Panc1 (cell line): ENCODE results near the gene ARL15. TPM values are rescaled to one million over a fixed set of nuclear protein-coding genes. Genes with fewer than 3 reads are reported as not detected.

Source experiments
- ATAC-seq: fragments of 200-7000 bp; cut with Tn5 transposase; 2 replicates; pipeline ENCODE4 v1.9.1; 2020; ENCODE audit warnings: mild to moderate bottlenecking, moderate library complexity
- BruUV-seq: library from RNA; stranded (reverse); fragments of 400-500 nt; replicated peaks from 2 replicates; lab custom pipeline; 2021; lab: Mats Ljungman, UMichigan
- CTCF ChIA-PET: fragments of 300-600 bp; sonication (Branson Sonifier 250); formaldehyde crosslinking; loops from one replicate; lab custom pipeline; 2022; ENCODE audit warnings: antibody characterized with exemption; lab: Charles Lee
- POLR2A ChIA-PET: fragments of 300-600 bp; sonication (Branson Sonifier 250); formaldehyde crosslinking; loops from one replicate; lab custom pipeline; 2022; ENCODE audit warnings: antibody characterized with exemption; lab: Charles Lee
- DNase-seq: peaks from one replicate; pipeline ENCODE4 v3.0.0-alpha.2; 2010; ENCODE audit warnings: low read depth, low spot score
- H3K27ac ChIP-seq: 2 replicates; pipeline ENCODE4 v1.5.1; 2011; ENCODE audit warnings: mild to moderate bottlenecking, low read length, inconsistent platforms
- H3K27me3 ChIP-seq: fragments of 200-500 bp; sonication (Bioruptor generic); 2 replicates; pipeline ENCODE4 v1.6.0; 2014; ENCODE audit warnings: low read length, inconsistent platforms; ENCODE audit not compliant: control insufficient read depth, insufficient read depth
- H3K36me3 ChIP-seq: fragments of 200-500 bp; sonication (Bioruptor generic); 2 replicates; pipeline ENCODE4 v1.5.1; 2014; ENCODE audit warnings: inconsistent platforms, mild to moderate bottlenecking, low read length, moderate library complexity; ENCODE audit not compliant: control insufficient read depth, insufficient read depth
- H3K4me1 ChIP-seq: 2 replicates; pipeline ENCODE4 v1.5.1; 2011; ENCODE audit warnings: inconsistent platforms, mild to moderate bottlenecking, low read length, moderate library complexity; ENCODE audit not compliant: control insufficient read depth, insufficient read depth
- H3K4me3 ChIP-seq, 2 experiments: 2 replicates each; pipeline ENCODE4 v1.5.1; 2011 to 2012; ENCODE audit warnings: low read depth in 2 of 2, low read length in 2 of 2, mild to moderate bottlenecking in 2 of 2, inconsistent platforms in 1 of 2, moderate library complexity in 1 of 2
- H3K9me3 ChIP-seq: fragments of 200-500 bp; sonication (Bioruptor generic); 2 replicates; pipeline ENCODE4 v1.5.1; 2014; ENCODE audit warnings: low read depth, mild to moderate bottlenecking, inconsistent platforms, low read length, moderate library complexity; ENCODE audit not compliant: control insufficient read depth, insufficient read depth
- POLR2AphosphoS5 ChIP-seq: IDR thresholded peaks from 2 replicates; pipeline ENCODE4 v1.6.1; 2012; ENCODE audit warnings: mild to moderate bottlenecking, low read depth, low read length, moderate library complexity
- REST ChIP-seq, 2 experiments: IDR thresholded peaks; 2 replicates each; pipeline ENCODE4 v1.6.1; 2011 to 2012; ENCODE audit warnings: low read depth in 2 of 2, control low read depth in 1 of 2, low read length in 1 of 2, mild to moderate bottlenecking in 1 of 2, moderate library complexity in 1 of 2; ENCODE audit not compliant: insufficient read depth in 1 of 2
- SIN3A ChIP-seq: IDR thresholded peaks from 2 replicates; pipeline ENCODE4 v1.6.1; 2012; ENCODE audit warnings: low read depth, mild to moderate bottlenecking, low read length, moderate library complexity, borderline replicate concordance; ENCODE audit not compliant: insufficient read depth
- TCF7L2 ChIP-seq: IDR thresholded peaks from 2 replicates; pipeline ENCODE4 v1.6.1; 2011; ENCODE audit warnings: mild to moderate bottlenecking, low read depth, low read length, inconsistent platforms
- in situ Hi-C: cut with HindIII; loops from 2 replicates; pipeline ENCODE4 v1.10.0; 2016; ENCODE audit warnings: low sequenced_read_pairs, low pct_unique_long_range_greater_than_20kb
- intact Hi-C: fragments of 100-400 bp; cut with micrococcal nuclease; formaldehyde crosslinking; loops from one replicate; pipeline ENCODE4 v1.10.0; 2022; ENCODE audit not compliant: unreplicated experiment
- total RNA-seq: library from RNA; stranded (reverse); gene quantifications from one replicate; pipeline ENCODE4 v1.2.1, GENCODE V29; 2021; ENCODE audit not compliant: unreplicated experiment
- TF ChIP-seq, protein P1 (sequence below): fragments of 450-650 bp; IDR thresholded peaks from 2 replicates; pipeline ENCODE4 v1.5.1; 2017; ENCODE audit warnings: mild to moderate bottlenecking

The ARL15 gene
- total RNA-seq, 1 experiment from 2014 or later, result 16.5 TPM

DNA sequence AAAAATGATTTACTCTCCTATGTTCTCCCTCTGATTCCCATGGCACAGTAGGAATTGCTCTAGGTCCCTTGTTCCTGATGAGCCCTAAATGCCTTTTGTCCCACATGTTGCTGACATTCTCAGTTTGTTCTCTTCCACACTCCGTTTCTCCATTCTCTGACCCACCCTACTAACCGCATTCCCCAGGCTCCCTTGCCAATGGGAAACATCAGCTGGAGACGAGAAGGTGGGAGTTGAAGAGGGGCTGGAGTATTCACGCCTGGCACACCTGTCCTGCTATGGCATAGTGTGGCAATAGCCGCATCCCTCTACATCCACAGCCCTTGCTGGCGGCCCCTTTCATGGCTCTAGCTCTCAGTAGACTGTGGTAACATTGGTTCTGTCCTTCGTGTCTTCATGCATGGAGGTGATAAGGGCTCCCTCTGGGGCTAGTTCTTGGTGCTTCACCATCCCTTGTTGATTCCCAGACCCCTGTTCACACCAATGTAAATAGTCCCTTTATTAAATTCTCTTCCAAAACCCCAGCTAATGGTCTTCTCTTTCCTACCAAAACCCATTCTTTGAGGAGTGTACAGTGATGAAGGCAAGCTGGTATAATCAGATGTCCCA, 16.4 kb upstream of the ARL15 start:
- POLR2A ChIA-PET, result no interaction called here
- no peak for DNase-seq
- TF ChIP-seq SIN3A (no peak), TCF7L2 (no peak), POLR2AphosphoS5 (no peak), REST (IDR thresholded peaks at IDR 0.05; ENCODE audit: insufficient read depth in 1 of 2, low read depth in 2 of 2, low read length in 1 of 2) (no peak)
- TF ChIP-seq, protein P1, sequence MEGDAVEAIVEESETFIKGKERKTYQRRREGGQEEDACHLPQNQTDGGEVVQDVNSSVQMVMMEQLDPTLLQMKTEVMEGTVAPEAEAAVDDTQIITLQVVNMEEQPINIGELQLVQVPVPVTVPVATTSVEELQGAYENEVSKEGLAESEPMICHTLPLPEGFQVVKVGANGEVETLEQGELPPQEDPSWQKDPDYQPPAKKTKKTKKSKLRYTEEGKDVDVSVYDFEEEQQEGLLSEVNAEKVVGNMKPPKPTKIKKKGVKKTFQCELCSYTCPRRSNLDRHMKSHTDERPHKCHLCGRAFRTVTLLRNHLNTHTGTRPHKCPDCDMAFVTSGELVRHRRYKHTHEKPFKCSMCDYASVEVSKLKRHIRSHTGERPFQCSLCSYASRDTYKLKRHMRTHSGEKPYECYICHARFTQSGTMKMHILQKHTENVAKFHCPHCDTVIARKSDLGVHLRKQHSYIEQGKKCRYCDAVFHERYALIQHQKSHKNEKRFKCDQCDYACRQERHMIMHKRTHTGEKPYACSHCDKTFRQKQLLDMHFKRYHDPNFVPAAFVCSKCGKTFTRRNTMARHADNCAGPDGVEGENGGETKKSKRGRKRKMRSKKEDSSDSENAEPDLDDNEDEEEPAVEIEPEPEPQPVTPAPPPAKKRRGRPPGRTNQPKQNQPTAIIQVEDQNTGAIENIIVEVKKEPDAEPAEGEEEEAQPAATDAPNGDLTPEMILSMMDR, result no peak
- Histone ChIP-seq H3K36me3 (no peaks in the 10 kb centered on the region), H3K4me1 (no peaks in the 10 kb centered on the region), H3K27me3 (peaks cover 6% of the 10 kb centered on the region; the same call in 1 of the 2 replicates), H3K4me3 (no peak overlapping the region), H3K9me3 (no peaks in the 10 kb centered on the region), H3K27ac (no peak overlapping the region)
- intact Hi-C loops (no loop called here), in situ Hi-C loops (no loop called here)
- no peak for ATAC-seq
- CTCF ChIA-PET, result no interaction called here
- no TSS peak for BruUV-seq

- Histone ChIP-seq H3K27ac (no peak overlapping the region), H3K4me1 (no peaks in the 10 kb centered on the region), H3K4me3 (no peak overlapping the region), H3K27me3 (peaks cover 6% of the 10 kb centered on the region; the same call in 1 of the 2 replicates), H3K36me3 (no peaks in the 10 kb centered on the region), H3K9me3 (no peaks in the 10 kb centered on the region)
- no peak for TF ChIP-seq REST (IDR thresholded peaks at IDR 0.05; ENCODE audit: insufficient read depth in 1 of 2, low read depth in 2 of 2, low read length in 1 of 2)
- TF ChIP-seq SIN3A, result no peak
- TF ChIP-seq, protein P1, result no peak
- TF ChIP-seq TCF7L2, result no peak
- TF ChIP-seq POLR2AphosphoS5, result no peak
- CTCF ChIA-PET, result interaction anchor here (0.5 kb wide), 1 partner anchor 47 kb away, joined by 3 read pairs; no protein-coding TSS in a partner anchor
- no TSS peak for BruUV-seq
- no peak for DNase-seq
- in situ Hi-C loops, result no loop called here
- POLR2A ChIA-PET, result no interaction called here
- no peak for ATAC-seq
- intact Hi-C loops, result no loop called here
Measured at GRCh38 chr5:54325610-54326311, 15.4 kb upstream of the ARL15 start.
